ACHN (cell line): Measurements from ENCODE around the gene CD9.
"Not testable (repeated sequence)": the region's sequence is repeated elsewhere in the genome, so short reads cannot be mapped to it uniquely, and the experiment has no call there.

Experiments used
- DNase-seq: peaks from one replicate; pipeline ENCODE4 v3.0.0-alpha.2; 2015
- in situ Hi-C: cut with HindIII; loops from 2 replicates; pipeline ENCODE4 v1.10.0; 2017; ENCODE audit warnings: low sequenced_read_pairs, low pct_ligation_motif_present, low pct_unique_long_range_greater_than_20kb

Gene CD9

DNA sequence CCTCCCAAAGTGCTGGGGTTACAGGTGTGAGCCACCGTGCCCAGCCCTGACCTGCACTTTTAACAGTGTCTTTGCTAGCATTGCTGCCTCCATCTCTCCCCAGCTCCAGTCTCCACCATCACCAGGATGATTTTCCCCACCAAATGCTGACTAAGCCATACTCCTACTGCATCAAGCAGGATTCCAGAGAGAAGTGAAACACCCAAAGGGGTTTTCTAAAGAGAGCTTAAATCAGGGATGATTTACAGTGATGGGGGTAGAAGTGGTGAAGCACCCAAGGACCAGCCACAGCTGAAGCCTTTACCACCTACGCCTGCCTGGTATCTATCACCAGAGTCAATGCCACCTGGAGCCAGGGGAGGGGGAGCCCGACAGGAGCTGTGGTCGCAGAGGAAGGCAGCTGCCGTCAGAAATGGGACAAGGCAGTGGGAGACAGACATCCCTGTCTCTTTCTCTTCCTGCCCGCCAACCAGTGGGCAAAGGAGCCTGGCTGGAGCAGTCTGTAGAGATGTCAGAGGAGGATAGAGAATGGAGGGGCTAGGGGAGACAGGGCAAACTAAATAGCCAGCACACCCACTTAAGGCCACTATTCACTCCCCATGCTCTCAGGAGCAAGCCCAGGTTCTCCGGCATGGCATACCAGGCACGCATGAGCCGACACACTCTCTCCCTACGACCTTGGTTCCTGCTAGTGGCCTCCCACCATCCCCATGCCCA lies 22.4 kb upstream of the CD9 start:
- no peak for DNase-seq
- in situ Hi-C loops, result no loop called here

DNA sequence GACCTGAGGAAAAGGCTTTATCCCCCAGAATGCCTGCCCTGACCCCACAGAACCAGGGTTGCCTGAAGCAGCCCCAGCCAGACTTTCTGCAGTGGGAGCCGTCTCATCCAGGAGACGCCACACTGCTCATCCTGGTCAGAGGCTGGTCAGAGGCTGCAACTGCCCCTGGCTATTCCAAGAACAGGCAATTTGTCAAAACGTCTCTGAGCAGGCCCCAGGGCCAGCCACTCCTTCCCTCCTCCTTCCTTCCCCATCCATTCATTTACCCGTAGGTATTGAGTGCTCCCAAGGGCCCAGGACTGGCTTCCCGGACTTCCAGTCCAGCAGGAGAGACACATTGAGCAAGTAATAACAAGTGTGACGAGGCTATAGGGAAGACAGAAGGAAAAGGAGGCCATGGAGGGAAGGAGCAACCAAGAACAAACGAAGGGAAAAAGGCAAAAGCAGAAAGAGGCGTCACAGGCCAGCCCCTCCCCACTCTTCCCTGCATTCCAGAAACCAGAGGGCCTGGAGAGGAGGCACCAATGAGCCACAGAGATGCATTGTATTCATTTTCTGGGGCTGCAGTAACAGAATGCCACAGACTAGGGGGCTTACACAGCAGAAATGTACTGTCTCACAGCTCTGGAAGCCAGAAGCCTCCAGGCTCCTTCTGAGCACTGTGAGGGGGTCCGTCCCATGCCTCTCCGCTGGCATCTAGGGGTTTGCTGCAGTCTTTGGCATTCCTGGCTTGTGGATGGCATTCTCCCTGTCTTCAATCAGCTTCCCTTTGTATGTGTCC lies 21.0 kb upstream of the CD9 start:
- DNase-seq, result no peak
- in situ Hi-C loops, result no loop called here

DNA sequence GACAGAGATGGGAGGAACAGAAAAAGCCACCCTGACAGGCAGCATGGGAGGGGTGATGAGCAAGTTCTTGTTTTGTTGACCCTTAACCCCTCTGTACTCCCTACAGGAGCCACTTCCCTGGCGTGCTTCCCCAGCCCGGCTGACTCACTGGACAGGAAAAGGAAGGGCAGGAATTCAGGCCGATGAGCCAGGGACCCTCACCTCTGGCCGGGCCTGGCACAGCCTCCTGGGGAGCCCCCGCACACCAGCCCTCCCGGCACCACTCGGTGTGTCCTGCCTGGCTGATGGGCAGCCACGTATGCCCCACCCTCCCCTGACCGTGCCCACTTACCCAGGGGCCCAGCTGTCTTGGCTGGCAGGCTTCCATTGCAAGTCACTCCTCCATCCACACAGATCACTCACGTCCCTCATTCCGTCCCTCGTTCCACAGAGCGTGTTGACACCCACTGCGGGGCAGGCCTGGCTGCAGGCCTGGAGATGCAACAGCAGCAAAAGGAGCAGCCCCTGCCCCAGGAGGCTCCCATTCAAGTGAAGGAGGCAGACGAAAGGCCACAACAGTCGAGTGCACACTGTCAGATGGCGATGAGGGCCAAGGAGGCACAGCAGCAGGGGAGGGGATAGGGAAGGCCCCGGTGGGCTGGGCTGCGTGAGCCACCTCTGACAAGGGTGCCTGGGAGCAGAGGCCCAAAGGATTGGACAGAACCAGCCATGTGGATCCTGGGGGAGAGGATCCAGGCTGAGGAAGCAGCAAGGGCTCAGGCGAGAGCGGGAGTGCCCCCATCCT lies 19.7 kb upstream of the CD9 start:
- in situ Hi-C loops, result no loop called here
- peak; percentile 70 for DNase-seq

DNA sequence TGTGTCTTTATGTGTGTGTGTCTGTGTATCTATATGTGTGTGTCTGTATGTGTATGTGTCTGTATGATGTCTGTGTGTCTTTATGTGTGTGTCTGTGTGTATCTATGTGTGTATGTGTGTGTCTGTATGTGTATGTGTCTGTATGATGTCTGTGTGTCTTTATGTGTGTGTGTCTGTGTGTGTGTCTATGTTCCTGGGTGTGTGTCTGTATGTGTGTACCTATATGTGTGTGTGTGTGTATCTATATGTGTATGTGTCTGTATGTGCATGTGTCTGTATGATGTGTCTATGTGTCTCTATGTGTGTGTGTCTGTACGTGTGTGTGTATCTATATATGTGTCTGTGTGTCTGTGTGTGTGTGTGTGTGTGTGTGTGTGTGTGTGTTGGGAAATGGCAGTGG lies 19.0 kb upstream of the CD9 start:
- no peak for DNase-seq
- in situ Hi-C loops, result no loop called here

DNA sequence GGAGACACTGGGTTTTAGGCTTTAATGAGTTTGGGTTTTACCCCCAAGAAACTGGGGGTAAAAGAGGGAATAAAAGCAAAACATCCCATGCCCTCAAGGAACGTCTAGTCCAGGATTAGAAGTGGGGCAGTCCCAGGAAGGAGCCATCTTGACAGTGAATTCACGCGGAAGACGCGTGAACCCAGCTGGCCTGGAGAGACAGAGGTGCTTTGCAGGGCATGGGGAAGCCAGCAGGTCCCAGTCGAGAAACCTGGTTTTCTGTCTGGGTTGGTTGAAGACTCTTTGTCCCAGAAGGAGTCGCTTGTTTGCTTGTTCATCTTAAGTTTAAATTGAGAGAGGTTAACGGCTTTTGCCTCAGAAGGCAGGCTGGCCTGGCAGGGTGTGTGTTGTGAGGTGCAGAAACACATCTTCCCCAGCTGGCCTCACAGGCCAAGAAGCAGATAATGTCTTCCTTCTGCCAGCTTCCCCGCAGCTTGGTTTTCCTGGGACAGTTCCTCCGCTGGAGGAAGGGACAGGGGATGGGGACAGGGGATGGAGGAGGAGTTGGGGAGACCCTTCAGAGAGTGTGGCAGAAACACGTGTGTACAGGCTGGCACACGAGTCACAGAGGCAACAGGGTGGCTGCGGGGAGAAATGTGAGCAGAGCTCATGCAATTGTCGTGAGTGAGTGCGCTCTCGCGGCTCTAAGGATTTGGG lies 18.5 kb upstream of the CD9 start:
- in situ Hi-C loops, result no loop called here
- no peak for DNase-seq

DNA sequence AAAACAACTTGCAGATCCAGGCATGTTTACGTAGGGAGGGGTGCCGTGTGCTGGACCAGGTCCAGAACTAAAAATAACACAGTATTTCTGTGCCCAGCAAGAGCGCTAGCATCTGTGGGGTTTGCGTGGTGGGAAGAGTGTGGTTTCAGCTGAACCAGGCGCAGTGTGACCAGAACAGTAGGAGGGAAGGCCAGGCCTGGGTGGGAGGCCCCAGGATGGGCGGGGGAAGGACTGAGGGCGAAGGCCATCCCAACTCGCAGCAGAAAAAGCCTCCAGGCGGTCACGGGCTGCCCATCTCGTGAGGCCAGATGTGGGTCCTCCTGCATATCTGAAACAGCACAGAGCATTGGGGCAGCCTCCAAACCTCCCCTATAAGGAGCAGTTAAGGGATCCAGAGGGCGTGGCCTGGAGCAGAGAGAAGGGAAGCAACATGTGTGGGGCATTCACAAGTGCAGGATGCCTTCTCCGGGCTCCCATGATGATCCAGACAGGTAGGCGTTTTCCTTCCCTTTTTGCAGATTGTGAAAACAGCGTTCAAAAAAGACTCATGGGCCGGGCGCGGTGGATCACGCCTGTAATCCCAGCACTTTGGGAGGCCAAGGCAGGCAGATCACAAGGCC lies 17.8 kb upstream of the CD9 start:
- DNase-seq, result no peak
- in situ Hi-C loops, result no loop called here

DNA sequence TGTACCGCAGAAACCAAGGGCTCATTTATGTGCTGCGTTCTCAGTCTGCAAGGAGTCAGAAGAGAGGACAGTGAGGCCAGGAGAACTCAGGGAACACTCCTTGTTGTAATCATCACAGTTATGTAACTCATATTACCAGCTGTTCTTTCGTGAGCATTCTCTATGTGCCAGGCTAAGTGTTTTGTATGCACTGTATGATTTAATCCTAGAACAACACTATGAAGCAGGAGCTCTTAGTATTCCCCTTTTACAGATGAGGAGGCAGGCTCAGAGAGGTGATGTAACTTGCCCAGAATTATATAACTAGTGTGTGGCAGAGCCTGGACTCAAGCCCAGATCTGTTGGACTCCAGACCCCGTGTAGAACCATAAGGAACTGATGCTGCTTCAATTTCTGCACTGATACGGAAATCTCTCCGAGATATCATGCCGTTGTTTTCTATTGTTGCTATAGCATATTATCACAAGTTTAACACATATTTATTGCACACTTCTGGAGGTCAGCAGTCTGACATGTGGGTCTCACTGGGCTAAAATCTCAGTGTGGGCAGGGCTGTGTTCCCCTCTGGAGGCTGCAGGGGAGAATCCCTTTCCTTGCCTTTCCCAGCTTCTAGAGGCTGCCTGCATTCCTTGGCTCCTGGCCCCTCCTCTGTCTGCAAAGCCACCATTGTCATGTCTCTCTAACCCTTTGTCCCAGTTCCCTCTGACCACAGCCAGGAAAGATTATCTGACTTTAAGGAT lies 16.3 kb upstream of the CD9 start:
- in situ Hi-C loops, result no loop called here
- no peak for DNase-seq

DNA sequence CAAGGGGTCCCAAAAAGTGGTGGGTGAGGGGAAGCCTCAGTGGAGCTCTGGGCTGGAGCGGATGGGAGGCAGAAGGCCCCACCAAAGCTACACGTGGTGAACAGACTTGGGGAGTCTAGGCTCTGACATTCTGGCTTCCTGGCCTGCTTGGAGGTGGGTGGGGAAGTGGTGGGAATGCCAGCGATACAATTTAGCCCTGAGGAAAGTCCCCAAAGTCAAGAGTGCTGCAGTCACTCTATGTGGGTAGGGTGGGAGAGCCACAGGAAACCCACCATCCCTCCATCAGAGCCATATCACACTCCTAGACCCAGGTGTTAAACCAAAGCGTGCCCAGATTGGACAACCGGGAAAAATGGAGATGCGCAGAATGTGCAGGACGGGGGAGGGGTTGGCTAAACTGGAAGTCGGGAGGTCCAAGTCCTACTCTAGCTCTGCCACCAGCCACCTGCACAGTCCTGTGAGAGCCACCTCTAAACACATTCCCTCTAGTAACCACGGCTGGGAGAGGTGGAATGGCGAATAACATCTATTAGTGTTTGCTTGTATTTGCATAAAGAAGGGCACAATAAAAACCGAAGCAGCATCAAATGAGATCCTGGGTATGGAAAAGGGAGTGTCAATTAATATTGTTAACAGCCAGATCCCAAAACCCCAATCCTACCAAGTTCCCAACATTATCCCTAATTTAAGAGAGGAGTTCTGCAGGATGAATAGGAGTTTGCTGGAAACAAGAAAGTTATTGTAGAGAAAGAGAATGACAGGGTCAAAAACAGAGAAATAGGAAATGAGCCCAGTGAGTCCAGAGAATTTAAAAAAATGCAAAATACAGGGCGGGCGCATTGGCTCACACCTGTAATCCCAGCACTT lies 14.0 kb upstream of the CD9 start:
- no peak for DNase-seq
- in situ Hi-C loops, result no loop called here

DNA sequence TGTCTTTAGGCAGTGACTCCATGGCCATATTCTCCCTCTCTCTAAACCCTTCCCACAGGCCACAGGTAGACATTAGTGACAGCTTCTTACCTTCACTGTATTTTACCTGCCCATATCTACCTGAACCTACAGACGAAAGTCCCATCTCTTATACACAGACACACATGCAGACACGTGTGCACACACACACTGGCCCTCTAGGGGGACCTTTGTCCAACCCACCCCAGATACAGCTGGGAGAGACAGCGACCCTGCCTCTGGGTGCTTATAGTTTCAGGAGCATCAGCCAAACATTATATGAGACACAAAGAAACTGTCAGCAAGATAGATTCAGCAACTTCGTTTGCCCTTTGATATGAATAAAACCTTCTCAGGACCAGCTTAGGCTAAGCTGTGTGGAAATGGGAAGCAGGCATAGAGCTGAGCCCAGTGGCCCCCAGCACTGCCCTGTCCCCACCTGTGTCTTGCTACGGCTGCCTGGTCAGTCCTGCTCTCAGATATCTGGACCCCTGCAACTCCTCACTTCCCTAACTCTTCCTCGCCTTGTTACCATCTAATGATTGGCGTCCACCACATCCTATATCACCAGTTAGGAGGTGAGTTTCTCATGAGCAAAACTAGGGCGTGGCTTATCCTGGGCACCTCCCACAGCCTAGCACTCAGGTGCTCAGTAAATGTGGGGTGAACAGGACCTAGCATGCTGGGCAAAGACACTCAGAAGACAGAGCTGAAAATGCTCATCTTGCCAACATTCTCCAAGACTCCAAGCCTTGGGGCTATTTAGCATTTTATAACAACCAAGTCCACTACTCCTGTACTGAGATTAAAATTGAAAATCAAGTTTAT lies 12.0 kb upstream of the CD9 start:
- no peak for DNase-seq
- in situ Hi-C loops, result no loop called here

DNA sequence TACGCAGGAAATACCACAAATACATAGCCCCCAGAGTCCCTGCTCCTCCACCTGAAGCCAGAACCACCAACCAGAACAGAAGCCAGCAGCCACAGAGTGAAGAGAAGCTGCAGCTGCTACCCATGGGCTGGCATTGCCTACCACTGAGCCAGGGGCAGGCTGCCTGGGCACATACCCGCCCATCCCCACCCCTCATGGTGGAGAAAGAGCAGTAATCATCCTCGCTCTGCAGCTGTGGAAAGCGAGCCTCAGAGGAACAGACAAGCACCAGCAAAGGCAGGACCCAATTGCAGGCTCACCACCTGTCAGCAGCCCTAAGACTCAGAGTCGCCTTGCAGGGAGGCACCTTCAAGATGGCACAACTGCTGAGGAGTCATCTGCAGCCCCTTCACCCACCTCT lies 11.2 kb upstream of the CD9 start:
- no peak for DNase-seq
- in situ Hi-C loops, result no loop called here

DNA sequence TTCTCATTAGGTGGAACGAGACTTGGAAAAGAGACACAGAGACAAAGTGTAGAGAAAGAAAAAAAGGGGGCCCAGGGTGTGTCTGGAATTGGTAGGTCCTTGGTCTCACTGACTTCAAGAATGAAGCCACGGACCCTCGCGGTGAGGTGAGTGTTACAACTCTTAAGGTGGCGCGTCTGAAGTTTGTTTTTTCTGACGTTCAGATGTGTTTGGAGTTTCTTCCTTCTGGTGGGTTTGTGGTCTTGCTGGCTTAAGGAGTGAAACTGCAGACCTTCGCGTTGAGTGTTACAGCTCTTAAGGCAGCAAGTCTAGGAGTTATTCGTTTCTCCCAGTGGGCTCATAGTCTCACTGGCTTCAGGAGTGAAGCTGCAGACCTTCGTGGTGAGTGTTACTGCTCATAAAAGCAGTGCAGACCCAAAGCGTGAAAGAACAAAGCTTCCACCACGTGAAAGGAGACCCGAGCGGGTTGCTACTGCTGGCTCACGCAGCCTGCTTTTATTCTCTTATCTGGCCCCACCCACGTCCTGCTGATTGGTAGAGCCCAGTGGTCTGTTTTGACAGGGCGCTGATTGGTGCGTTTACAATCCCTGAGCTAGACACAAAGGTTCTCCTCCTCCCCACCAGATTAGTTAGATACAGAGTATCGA lies 10.1 kb upstream of the CD9 start:
- DNase-seq, in situ Hi-C loops: not testable (repeated sequence)

DNA sequence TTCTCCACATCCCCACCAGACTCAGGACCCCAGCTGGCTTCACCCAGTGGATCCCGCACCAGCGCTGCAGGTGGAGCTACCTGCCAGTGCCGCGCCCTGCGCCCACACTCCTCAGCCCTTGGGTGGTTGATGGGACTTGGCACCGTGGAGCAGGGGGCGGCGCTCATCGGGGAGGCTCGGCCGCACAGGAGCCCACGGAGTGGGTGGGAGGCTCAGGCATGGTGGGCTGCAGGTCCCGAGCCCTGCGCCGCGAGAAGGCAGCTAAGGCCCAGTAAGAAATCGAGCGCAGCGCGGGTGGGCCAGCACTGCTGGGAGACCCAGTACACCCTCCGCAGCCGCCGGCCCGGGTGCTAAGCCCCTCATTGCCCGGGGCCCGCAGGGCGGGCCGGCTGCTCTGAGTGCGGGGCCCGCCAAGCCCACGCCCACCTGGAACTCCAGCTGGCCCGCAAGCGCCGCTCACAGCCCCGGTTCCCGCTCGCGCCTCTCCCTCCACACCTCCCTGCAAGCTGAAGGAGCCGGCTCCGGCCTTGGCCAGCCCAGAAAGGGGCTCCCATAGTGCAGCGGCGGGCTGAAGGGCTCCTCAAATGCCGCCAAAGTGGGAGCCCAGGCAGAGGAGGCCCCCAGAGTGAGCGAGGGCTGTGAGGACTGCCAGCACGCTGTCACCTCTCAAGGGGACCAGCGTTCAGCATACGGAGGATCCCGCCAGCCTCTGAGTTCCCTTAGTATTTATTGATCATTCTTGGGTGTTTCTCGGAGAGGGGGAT lies 9.3 kb upstream of the CD9 start:
- DNase-seq, in situ Hi-C loops: not testable (repeated sequence)

DNA sequence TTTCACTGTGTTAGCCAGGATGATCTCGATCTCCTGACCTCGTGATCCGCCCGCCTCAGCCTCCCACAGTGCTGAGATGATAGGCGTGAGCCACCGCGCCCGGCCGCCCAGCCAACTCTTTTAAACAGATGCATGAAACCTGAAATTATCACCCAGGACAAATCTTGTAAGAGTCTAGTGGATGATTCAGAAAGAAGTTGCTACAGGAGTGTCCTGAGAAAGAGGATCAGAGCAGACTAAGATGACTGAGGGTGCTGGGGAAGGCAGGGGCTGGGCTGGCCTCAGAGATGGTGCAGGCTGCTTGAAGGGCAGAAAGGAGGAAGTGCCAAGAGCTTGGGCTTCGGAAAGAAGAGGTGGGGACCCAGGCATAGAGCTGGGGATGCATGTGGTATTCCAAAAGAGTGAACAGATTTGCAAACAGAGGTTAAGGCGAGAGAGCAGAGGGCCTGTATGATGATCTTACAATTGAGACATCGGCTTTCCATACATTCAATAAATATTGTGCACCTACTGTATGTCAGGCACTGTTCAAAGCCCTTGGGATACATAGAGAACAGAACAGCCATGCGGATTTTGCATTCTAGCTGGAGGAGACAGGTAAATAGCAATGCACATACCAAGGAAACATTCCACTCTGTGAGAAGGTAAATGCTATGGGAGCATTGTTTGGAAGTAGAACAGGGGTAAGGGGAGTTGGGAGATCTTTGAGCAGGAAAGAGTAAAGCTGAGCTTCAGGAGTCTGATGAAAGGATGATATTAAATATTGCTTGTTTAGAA lies 7.4 kb upstream of the CD9 start:
- DNase-seq, result no peak
- in situ Hi-C loops, result no loop called here
